Activated B cell treated with CpG ODN at 0.5 μM for 24 hours (primary cell): ENCODE results near the gene ITM2B. TPM values are rescaled to one million over a fixed set of nuclear protein-coding genes. Genes with fewer than 3 reads are reported as not detected.
A peak's percentile ranks its signal among the peaks of the same experiment; 100 is the strongest.

ENCODE experiments used
- ATAC-seq: fragments of 200-7000 bp; cut with Tn5 transposase; one replicate; pipeline ENCODE4 v1.10.0; 2021; ENCODE audit warnings: low read depth, mild to moderate bottlenecking, moderate library complexity
- CTCF ChIA-PET: fragments of 350-600 bp; sonication (Branson Sonifier 250); formaldehyde crosslinking; loops from one replicate; lab custom pipeline; 2021; ENCODE audit warnings: antibody characterized with exemption; lab: Charles Lee
- POLR2A ChIA-PET: fragments of 350-600 bp; sonication (Branson Sonifier 250); formaldehyde crosslinking; loops from one replicate; lab custom pipeline; 2021; ENCODE audit warnings: antibody characterized with exemption; lab: Charles Lee
- DNase-seq: peaks from one replicate; pipeline ENCODE4 v3.0.0; 2022
- H3K27ac Mint-ChIP-seq: one replicate; pipeline ENCODE4 v1.8.0; 2020; ENCODE audit warnings: mixed read lengths
- H3K27me3 Mint-ChIP-seq: one replicate; pipeline ENCODE4 v1.8.0; 2021; ENCODE audit warnings: mixed read lengths
- H3K36me3 Mint-ChIP-seq: one replicate; pipeline ENCODE4 v1.8.0; 2021; ENCODE audit warnings: low read depth, mixed read lengths
- H3K4me1 Mint-ChIP-seq: one replicate; pipeline ENCODE4 v1.8.0; 2021; ENCODE audit warnings: mixed read lengths
- H3K4me3 Mint-ChIP-seq: one replicate; pipeline ENCODE4 v1.8.0; 2020; ENCODE audit warnings: mild to moderate bottlenecking, mixed read lengths
- H3K9me3 Mint-ChIP-seq: one replicate; pipeline ENCODE4 v1.8.0; 2020; ENCODE audit warnings: mixed read lengths
- intact Hi-C: fragments of 100-400 bp; cut with micrococcal nuclease; formaldehyde crosslinking; loops from one replicate; pipeline ENCODE4 v1.15.1; 2024
- total RNA-seq: library from RNA; stranded (reverse); gene quantifications from 2 replicates; pipeline ENCODE4 v1.2.3, GENCODE V29; 2022
- TF ChIP-seq, protein P1 (sequence below): fragments of 200-600 bp; IDR thresholded peaks from one replicate; pipeline ENCODE4 v1.8.0; 2022; ENCODE audit warnings: antibody characterized with exemption, mild to moderate bottlenecking

ITM2B gene
- total RNA-seq, 1 donor from 2014 or later, result 102 TPM

DNA sequence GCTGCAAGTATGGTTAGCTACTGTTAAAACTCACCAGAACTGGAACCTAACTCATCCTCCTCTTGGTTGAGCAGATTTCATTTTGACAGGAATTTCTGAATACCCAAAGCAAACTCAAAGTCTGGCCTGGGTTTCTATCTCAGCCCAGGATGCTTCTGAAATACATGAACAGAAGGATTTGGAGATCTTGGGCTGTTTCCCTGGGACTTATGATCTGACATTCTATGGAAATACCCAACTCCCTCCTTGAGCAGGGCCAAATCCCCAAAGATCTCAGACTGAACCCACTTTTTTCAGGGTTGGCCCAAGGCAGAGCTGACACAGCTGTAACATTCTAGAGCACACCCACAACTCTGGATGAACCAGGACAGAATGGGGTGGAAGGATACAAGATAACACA lies 1.1 kb upstream of the ITM2B start:
- ChIA-PET POLR2A (interaction anchor here (0.6 to 3.2 kb wide), 11 partner anchors 10 to 105 kb away, joined by 3 to 40 read pairs (median 6); partner anchors contain the start of gene RB1), CTCF (interaction anchor here (0.7 to 2.0 kb wide), 6 partner anchors 10 to 105 kb away, joined by 3 to 15 read pairs (median 4); no protein-coding TSS in a partner anchor)
- Mint-ChIP-seq H3K4me1 (peaks cover 41% of the 10 kb centered on the region), H3K36me3 (peaks cover 11% of the 10 kb centered on the region), H3K27me3 (peaks cover 7% of the 10 kb centered on the region), H3K27ac (no peak overlapping the region), H3K4me3 (peak overlapping the region; percentile 93), H3K9me3 (no peaks in the 10 kb centered on the region)
- ATAC-seq (no peak), DNase-seq (no peak)
- intact Hi-C loops, result loop anchor here (2.0 to 5.0 kb wide), 6 partner anchors 47 to 745 kb away; partner anchors contain the start of gene FNDC3A
- TF ChIP-seq, protein P1, sequence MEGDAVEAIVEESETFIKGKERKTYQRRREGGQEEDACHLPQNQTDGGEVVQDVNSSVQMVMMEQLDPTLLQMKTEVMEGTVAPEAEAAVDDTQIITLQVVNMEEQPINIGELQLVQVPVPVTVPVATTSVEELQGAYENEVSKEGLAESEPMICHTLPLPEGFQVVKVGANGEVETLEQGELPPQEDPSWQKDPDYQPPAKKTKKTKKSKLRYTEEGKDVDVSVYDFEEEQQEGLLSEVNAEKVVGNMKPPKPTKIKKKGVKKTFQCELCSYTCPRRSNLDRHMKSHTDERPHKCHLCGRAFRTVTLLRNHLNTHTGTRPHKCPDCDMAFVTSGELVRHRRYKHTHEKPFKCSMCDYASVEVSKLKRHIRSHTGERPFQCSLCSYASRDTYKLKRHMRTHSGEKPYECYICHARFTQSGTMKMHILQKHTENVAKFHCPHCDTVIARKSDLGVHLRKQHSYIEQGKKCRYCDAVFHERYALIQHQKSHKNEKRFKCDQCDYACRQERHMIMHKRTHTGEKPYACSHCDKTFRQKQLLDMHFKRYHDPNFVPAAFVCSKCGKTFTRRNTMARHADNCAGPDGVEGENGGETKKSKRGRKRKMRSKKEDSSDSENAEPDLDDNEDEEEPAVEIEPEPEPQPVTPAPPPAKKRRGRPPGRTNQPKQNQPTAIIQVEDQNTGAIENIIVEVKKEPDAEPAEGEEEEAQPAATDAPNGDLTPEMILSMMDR, result no peak

DNA sequence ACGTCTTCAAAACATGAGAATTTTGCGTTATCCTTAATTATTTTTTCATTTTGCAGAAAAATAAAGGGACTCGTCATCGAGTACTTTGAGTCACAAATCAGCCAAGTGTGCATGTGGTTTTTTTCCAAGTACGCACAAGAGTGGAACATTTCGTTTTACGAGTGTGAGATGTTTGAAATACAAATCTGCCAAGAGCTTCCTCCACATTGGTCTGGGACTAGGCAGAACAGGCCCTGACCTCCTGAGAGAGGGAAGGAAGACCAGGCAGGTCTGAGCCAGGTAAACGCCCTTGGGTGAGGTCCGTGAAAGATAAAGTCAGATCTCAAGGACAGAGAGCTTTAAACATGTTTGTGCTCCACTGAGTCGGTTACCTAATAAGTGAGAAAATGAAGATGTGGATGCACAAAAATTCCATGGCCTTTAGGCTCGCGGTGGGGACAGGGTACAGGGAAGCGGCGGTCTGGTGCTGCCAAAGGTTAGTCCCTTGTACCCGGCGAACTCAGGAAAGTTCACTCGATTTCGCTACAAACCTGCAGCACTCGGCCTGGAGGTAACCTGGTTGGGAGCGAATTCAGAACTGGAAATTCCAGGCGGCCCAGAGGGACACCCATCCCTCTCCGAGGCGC lies 473 bp upstream of the ITM2B start:
- TF ChIP-seq, protein P1, result no peak
- intact Hi-C loops, result loop anchor here (1.0 to 5.0 kb wide), 10 partner anchors 38 to 745 kb away; partner anchors contain the start of genes FNDC3A and MED4
- DNase-seq (no peak), ATAC-seq (peak; percentile 14)
- ChIA-PET CTCF (interaction anchor here (0.6 to 2.0 kb wide), 11 partner anchors 8 to 348 kb away, joined by 3 to 15 read pairs (median 4); no protein-coding TSS in a partner anchor), POLR2A (interaction anchor here (0.8 to 3.2 kb wide), 19 partner anchors 9 to 273 kb away, joined by 3 to 40 read pairs (median 5); partner anchors contain the start of genes MED4, NUDT15 and RB1)
- no peaks in the 10 kb centered on the region for H3K9me3 Mint-ChIP-seq
- H3K36me3 Mint-ChIP-seq, result peaks cover 11% of the 10 kb centered on the region
- H3K27me3 Mint-ChIP-seq, result peaks cover 7% of the 10 kb centered on the region
- peaks cover 47% of the 10 kb centered on the region for H3K4me1 Mint-ChIP-seq
- peak overlapping the region; percentile 93 for H3K4me3 Mint-ChIP-seq
- H3K27ac Mint-ChIP-seq, result peak overlapping the region; percentile 87

DNA sequence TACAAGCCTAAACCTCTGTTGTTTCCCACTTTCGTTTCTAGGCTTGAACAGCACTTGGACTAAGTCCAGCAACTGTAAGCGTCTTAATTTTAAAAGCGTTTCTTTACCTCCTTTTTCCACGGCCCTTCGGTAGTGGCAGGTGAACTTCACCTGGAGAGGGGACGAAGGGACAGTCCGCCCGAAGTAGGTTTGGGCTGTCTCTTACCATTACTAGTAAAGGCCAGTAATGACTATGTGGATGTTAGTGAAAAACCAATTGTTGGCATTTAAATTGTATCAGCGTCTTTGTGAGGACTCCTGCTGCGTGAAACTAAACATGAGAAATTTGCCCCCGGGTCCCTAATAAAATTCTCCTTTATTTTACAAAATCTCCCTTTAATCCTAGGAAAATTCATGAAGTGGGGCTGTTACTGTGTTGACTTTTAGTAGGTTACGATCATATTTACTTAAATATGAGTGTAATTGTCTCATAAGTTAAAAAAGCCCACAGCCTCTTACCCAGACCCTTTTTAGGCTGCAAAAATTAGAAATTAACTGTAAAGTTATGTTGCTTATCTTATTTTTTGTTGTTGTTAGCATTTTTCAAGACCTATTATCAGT lies 983 bp downstream of the ITM2B start:
- CTCF ChIA-PET, result interaction anchor here (1.2 to 2.2 kb wide), 8 partner anchors 40 to 535 kb away, joined by 3 to 15 read pairs (median 6); partner anchors contain the start of gene MED4
- Mint-ChIP-seq H3K9me3 (no peaks in the 10 kb centered on the region), H3K4me1 (peaks cover 55% of the 10 kb centered on the region), H3K4me3 (peak overlapping the region; percentile 93), H3K27me3 (peaks cover 1% of the 10 kb centered on the region), H3K27ac (peak overlapping the region; percentile 87), H3K36me3 (peaks cover 14% of the 10 kb centered on the region)
- ATAC-seq (no peak), DNase-seq (no peak)
- POLR2A ChIA-PET, result interaction anchor here (0.7 to 4.4 kb wide), 6 partner anchors 31 to 140 kb away, joined by 3 to 38 read pairs (median 7); partner anchors contain the start of genes MED4 and RB1
- TF ChIP-seq, protein P1, result no peak
- intact Hi-C loops, result loop anchor here (1.0 to 5.0 kb wide), 12 partner anchors 13 to 743 kb away; partner anchors contain the start of genes FNDC3A and MED4

DNA sequence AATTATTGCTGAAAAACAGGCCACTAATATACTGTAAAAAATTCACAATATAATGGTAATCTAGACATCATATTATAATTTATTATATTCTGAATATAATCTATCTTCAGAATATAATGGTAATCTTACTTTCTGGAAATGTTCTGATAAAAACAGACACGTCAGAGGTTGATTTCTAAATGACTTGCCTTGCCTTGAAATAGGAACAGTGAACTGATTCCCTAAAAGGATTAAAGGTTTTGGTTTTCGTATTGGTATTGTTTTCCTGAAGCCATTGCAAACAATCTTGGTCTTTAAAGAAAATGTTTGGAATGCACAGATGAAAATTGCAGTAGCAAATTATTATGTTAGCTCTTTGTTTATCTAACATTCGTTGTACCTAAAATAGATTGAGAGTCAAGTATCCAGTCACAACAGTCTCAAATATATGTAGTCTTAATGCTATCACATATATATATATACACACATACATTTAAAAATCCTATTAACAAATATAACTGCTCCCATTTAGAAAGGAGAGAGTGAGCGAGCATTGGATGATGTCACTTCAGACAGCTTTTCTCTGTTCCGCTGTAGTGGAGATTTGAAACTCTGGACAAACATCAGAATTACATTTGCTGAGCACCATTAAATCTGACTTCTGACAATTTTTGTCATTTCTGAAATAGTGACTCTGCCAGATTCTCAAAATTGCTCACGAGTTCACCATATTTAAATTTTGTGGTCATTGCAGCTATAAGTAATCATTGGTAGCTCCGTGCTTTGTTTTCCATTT lies 1.7 kb downstream of the ITM2B start:
- Mint-ChIP-seq H3K36me3 (peaks cover 17% of the 10 kb centered on the region), H3K4me3 (peak overlapping the region; percentile 93), H3K27me3 (peaks cover 1% of the 10 kb centered on the region), H3K9me3 (no peaks in the 10 kb centered on the region), H3K27ac (peak overlapping the region; percentile 87), H3K4me1 (peaks cover 58% of the 10 kb centered on the region)
- TF ChIP-seq, protein P1, result no peak
- POLR2A ChIA-PET, result interaction anchor here (0.7 to 4.4 kb wide), 9 partner anchors 30 to 345 kb away, joined by 3 to 38 read pairs (median 4); partner anchors contain the start of genes MED4 and RB1
- intact Hi-C loops, result loop anchor here (1.0 to 5.0 kb wide), 8 partner anchors 14 to 743 kb away; partner anchors contain the start of gene FNDC3A
- DNase-seq, result no peak
- CTCF ChIA-PET, result interaction anchor here (0.6 to 2.2 kb wide), 7 partner anchors 78 to 534 kb away, joined by 3 to 9 read pairs (median 6); partner anchors contain the start of gene MED4
- peak; percentile 25 for ATAC-seq
